HG03060 (cell line): ENCODE measurements around the gene RAET1G.
"Not testable (repeated sequence)": the region's sequence is repeated elsewhere in the genome, so short reads cannot be mapped to it uniquely, and the experiment has no call there.

ENCODE experiments used
- ATAC-seq: cut with Tn5 transposase; IDR thresholded peaks from one replicate; pipeline ENCODE4 v1.9.1; 2021; ENCODE audit warnings: low read depth, moderate number of reproducible peaks; ENCODE audit not compliant: unreplicated experiment

Gene RAET1G

DNA sequence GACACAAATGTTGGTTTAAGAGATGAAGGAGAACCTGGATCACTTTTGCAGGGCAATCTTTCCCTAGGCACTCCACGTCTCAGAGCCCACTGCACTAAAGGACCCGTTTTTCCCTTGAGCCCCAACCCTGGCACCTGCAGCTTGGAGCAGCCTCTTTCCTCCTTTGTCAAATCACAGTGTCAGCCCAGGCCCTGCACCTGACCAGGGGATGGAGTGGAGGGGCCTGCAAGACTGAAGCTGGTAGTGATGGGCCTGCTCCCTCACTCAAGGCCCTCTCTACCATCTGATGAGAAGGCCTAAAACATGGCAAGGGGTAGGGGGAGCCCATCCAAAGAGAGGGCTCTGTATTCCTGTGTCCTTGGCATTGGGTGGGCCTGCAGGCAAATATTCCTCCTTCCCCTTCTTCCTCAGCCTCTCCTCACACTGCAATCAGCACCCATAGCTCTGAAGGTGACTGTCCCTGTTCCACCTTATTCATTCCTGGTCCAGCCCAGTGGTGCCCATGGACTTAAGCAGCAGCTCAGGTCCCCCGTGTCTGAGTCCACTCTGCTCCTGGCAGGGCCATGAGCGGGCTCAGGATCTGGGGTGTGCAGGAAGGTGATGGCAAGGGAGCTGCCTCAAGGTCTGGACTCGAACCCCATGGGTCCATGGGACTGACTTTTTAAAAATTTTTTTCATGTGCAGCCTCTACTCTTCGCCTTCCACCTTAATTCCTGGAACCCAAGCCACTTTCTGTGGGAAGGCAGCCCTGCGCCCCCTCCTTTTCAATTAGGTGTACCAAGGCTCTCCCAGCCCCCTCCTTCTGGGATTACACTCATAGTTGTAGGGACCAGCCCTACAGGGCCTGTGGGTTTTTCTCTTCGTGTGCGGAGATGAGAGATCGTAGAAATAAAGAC lies 6.7 kb downstream of the RAET1G start:
- no peak for ATAC-seq

DNA sequence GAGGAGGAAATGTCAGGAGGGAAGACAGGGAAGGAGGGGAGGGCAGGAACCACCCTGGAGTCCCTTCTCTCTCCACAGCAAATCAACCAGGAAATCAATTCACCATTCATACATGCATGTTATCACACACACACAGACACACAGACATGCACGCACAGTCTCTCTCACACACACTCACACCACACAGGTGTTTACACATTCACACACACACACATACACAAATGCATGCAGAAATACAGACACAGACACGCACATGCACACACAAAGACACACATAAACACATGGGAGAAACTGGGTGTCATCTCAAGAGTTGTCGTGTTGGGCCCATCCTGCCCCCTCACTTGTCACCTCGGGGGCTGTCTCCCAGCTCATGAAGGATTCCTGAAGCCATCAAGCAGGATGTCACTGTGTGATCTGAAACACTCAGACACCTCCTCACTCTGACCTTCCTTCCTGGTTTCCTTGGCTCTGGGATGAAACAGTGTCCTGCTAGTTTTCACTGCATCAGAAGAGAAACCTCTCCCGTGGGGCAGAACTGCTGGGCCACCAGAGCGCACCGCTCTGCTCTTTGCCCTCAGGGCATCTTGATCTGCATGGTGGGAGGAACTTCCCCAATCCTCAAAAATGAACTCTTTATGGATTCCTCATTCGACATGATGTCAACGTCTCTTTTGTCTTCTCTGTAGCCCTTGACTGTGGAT lies 9.2 kb downstream of the RAET1G start:
- no peak for ATAC-seq

DNA sequence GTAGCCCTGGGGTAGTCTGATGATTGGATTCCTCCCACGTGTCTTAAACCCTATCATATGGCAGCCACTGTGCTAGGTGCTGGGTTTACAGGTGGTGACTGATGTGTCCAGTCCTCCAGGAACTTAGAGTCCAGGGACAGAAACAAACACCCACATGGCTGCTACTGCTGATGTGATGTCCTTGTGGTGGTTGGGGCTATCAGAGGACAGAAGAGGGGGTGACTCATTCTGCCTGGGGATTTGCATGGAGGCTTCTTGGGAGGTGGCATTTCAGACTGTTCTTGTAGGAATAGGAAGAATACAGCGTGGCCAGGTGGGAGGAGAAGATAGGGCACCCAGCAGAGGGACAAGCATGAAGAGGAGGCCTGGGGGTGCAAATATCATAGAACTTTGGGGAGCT lies 9.8 kb downstream of the RAET1G start:
- ATAC-seq = no peak

DNA sequence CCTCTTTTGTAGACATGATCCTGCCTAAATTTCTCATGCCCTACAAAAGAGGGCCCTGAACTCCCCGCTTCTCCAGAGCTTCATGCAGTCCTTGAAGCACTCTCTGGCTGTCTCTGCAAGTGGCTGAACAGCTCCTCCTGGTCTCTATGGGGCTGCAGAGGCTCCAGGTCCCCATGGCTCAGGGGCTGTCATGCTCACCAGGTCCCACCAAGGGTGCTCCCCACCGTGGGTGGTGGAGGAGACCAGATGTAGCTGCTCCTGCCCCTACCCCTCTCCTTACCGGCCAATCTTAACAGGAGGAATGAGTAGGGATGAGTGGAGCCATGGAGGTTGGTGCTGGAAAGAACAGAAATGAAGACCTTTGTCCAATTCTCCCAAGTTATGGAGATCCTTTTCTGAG lies 10.2 kb downstream of the RAET1G start:
- not testable (repeated sequence) for ATAC-seq

DNA sequence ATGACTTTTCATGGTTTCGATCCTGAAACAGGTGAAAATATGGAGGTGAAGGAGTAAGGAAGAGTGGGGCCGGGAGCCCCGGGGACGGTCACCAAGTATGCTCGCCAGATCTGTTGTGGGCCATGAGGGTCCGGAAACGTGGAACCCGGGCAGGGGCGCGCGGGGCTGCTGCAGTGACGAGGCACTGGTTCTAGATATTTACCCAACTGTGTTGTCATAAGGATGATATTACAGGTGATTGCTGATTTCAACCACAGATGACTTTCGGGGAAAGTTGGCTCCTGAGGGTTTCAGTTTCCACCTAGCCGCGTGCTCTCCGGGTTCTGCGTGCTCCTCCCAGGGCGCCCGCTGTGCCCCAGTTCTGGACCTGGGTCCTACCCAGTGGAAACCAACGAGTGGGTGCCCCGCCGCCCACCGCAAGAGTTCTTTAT lies 12.2 kb downstream of the RAET1G start:
- ATAC-seq = no peak

DNA sequence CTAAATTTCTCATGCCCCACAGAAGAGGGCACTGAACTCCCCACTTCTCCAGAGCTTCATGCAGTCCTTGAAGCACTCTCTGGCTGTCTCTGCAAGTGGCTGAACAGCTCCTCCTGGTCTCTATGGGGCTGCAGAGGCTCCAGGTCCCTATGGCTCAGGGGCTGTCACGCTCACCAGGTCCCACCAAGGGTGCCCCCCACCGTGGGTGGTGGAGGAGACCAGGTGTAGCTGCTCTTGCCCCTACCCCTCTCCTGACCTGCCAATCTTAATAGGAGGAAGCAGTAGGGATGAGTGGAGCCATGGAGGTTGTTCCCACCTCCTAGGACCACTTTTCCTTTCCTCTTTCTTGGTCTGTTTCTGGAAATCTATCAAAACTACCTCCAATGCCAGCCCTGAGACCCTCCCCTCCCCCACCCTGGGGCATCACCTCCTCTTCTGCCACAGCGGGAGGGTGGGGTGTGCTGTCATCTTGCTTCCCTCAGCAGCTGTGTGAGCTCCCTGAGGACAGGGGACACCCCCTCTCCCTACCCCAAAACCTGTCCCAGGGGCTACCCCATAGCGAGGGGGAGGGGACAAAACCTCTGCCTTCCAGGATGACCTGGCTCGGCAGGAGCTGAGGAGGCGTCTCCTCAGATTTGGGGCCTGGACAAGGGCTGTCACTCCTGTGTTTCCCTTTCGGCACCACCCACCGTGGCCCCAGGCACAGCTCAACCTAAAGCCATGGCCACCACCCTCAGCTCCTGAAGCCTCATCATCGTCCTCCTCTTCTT lies 13.0 kb downstream of the RAET1G start:
- ATAC-seq = no peak

DNA sequence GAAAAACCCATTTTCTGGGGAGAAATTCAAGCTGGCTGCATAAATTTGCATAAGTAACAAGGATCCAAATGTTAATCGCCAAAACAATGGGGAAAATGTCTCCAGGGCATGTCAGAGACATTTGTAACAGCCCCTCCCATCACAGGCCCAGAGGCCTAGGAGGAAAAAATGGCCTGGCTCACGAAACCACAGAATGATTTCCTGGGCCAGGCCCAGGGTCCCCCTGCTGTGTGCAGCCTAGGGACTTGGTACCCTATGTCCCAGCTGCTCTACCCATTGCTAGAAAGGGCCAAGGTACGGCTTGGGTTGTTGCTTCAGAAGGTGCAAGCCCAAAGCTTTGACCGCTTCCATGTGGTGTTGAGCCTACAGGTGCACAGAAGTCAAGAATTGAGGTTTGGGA lies 14.4 kb downstream of the RAET1G start:
- not testable (repeated sequence) for ATAC-seq

DNA sequence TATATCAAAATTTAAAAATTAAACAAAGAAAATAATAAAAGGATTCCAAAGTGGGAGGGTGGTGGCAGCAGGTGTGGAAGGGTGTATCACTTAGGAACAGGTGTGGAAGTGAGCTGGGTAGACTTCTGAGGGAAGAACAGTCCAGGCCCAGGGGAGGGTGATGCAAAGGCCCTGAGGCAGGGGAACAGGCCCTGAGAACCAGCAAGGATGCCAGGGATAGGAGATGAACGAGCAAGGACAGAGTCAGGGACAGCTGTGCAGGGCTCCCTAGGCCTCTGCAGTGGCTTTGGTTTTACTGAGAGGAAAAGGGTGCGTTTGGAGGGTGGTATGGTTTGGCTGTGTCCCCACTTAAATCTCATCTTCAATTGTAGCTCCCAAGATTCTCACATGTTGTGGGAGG lies 15.6 kb downstream of the RAET1G start:
- no peak for ATAC-seq

DNA sequence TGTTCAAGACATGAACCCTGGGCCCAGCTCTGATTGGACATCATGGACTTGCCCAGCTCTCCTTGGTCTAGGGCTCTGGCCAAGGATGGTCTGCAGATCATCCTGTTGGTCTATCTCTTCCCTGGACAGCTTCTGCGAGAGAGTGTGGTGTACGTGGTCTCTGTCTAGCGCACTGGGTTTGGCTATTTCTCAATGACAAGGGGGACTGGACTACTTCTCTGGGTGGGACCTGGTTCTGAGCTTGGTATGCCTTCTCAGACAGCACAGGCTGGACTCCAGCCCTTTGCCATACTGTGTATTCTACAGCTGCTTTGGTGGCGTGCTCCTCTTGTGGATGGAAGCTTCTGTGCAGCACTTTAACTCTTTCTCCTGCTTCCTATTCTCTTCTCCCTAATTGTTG lies 16.5 kb downstream of the RAET1G start:
- ATAC-seq = no peak

DNA sequence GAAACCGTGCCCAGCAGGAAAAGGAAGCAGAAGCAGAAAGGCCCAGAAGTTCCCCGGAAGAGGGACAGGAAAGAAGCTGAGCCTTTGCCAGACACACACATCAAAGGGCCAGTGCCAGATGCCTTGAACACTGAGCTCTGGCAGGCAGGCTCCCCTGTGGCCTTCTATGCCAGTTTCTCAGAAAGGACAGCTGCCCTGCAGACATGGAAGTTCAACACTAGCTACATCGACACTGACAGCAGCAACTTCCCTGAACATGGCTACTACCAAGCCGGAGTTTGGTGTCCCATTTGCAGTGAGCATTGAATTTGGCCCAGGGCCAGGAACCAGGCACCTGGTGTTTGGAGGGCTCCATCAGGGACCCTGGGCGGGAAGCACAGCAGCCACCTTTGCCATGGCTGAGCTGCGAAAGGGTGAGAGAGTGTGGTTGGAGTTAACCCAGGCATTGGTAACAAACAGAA lies 17.0 kb downstream of the RAET1G start:
- ATAC-seq = no peak

DNA sequence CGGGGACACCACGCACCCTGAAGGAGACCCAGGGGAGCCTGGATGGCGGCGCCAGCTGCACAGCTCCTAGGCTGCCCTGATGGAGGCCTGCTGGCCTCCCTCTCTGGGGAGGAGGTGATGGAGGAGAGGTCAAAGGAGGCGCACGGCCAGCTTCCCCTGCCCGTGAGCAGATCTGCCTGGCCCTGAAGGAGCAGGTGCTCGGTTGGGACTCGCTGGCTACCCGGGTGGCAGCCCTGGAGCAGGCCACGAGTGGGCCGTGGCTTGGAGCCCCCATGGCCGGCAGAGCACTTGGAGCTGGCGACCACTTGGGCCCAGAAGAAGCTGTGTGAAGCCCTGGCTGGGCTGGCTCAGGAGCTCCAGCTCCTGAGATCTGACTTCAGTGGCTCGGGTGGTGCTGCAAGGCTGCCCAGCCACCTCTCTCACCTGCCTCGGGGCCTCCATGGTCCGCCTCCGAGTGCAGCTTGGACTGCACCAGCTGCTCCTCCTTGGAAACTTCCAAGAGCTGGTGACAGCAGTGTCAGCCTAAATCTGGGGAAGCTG lies 17.5 kb downstream of the RAET1G start:
- no peak for ATAC-seq

DNA sequence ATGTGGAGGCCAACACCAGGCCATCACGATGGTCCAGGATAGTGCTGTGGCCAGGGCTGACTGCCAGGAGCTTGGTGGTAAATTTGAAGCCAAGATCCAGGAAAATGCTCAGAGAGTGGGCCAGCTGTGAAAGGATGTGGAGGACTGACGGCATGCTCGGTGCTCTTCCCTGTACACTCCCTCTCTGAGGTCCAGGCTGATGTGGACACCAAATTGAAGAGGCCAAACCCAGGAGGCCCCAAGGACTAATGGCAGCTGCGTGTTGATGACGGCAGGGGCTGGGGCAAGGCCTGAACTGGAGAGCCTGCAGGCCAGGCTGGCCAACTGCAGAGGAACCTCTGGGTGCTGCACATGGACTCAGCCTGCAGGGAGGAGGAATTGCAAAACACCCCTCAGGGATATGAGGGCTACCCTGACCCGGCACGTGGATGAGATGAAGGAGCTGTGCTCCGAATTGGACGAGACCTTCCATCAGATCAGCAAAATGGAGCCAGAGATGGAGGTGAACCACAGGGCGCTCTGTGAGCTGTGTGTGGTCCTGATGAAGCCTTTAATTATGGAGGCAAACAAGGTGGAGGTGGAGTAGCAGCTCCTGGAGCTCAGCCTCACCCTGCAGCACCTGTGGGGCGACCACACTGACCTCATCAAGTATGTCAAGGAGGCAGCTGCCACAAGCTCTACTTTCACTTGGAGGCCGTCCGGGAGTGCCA lies 18.1 kb downstream of the RAET1G start:
- no peak for ATAC-seq

DNA sequence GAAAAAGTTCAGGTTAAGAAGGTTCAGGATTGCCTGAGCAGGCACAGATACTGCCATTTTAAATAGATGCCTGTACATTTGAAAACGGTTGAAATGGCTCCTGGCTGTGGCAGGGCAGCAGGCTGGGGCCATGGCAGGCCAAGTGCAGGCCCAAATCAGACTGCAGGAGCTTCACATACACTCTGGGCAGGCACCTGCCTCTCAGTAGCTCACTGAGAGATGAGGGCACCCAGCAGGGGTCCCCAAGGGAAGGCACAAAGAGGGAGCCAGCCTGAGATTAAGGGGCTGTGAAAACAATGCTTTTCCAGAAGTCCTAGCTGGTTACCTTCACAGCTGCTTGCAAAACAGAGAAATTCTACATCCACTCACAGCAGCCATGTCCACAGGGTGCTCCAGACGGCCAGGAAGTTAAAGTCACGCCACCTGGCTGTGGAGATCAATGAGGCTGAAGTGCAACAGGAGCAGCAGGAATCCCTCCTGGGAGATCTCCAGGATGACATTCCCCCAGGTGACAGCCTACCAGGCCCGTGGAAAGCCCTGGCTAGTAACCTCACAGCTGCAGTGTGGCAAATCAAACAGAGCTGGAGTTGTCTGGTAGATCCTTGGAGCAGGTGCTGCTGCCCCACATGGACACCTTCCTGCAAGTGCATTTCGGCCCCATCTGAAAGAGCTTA lies 18.8 kb downstream of the RAET1G start:
- ATAC-seq = no peak

DNA sequence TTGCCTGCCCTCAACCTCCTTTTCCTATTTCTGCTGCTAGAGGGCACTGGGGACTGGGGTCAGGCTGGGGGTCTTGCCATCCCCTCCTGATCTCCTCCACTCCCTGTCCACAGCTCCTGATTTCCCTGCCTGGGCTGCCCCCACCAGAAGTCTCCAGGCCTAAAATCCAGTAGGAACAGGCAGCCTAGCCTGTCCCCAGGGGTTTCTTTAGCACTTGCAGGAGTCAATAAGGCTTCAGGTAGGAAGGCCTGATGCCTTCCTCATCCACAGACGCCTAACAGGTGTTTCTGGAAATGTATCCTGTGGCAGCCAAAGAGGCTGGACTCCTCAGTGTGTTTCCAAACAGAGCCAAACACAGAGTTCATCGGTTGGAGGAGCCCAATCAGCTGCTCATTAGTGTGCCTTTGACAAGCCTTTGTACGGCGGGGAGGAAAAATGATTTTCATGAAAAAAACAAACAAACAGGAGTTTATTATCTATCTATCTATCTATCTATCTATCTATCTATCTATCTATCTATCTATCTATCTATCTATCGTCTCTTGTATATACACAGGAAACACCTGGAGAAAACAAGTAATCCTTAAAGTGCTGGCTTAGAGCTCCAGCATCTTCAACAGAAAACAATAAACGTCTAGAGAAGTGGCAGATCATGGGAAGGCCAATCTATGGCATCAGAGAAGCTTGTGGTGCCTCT lies 21.3 kb downstream of the RAET1G start:
- no peak for ATAC-seq

DNA sequence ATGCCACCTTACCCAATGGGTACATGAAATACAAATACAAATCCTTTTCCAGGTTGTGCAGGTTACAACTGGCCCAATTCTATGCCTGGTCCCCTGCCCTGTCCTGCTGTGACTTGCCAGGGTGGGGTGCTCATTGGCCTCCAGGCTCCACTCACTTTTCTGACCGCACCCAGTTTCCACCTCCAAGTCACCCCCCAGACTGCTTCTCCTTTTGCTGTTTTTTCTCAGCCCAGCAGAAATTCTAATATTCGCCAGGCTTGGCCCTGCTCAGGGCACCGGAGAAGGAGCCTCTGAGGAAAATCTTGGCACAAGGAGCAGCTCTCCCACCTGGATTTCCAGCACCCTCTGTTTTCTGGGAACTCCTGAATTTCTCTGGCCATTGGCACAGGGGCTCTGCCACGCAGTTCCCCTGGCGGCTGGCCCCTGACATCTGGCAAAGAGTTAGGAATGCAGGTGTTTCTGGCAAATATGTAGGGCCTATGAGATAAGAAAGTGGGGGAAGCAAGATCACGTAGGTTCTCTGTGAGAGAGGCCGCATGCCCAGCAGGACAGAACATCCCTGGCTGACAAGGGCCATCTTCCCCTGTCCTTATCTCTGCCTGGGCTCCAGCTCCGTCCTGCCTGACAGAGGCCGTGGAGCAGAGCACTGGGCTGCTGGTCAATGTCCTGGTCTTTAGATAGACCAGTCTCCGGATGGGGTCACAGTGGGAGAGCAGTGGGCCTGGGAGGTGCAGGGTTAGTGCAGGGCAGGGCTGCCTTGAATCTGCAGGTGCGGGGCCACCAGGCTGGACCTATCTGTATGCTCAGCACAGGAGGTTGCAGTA lies 22.1 kb downstream of the RAET1G start:
- no peak for ATAC-seq

DNA sequence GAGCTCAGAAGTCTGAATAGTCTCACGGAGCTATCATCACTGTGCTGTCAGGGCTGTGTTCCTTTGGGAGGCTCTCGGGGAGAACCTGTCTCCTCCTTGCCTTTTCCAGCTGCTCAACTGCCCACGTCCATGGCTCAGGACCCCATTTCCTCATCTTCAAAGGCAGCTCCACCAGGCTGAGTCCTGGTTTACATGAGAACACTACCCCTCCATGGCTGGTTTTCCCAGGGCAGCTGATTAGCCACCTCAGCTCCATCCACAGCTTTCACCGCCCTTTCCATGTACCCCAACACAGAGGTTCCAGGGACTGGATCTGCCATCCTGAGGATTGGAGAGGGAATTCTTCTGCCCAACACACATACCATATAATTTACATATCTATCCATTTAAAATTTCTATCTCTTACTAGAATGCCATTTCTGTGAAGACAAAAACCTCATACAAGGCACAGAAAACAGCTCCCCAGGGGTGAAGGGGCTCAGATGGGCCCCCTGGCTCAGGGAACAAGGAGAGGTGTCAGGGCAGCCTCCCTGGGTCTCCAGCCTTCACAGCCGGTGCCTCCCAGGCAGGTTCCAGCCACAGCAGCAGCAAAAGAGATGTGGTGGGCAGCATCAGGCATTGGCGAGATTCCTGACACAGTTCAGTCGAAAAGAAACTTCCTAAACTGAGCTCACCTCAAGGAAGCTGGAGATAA lies 22.8 kb downstream of the RAET1G start:
- ATAC-seq = no peak

DNA sequence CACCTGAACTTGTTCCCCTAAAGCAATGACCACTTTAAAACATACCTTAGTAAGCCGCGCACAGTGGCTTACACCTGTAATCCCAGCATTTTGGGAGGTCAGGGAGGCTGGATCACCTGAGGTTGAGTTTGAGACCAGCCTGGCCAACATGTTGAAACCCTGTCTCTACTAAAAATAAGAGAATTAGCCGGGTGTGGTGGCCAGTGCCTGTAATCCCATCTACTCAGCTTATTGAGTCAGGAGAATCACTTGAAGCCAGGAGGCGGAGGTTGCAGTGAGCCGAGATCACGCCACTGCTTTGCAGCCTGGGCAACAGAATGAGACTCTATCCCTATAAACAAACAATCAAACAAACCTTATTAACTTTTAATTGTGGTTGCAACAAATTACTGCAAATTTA lies 23.4 kb downstream of the RAET1G start:
- no peak for ATAC-seq

DNA sequence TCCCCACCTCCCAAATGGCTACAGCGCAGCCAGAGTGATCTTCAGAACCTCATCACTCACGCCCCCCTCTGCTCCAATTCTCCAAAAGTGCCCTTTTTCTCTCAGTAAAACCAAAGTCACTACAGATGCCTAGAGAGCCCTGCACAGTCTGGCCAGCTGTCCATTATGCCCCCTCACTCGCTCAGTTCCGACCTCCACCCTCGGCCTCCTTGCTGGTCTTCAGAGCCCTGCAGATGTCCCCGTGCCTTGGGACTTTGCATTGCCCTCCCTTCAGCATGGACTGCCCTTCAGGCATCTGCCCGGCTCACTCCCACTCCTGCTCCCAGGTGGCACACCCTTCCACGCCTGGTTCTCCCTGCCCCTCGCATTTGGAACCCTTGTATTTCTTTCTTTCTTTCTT lies 24.0 kb downstream of the RAET1G start:
- no peak for ATAC-seq
